ENCODE measurements around the gene RNF208. TPM values are rescaled to one million over a fixed set of nuclear protein-coding genes. Genes with fewer than 3 reads are reported as not detected.

Gene RNF208
- total RNA-seq, 2 donors from 2014 or later = 6.6 to 10.3 TPM

DNA sequence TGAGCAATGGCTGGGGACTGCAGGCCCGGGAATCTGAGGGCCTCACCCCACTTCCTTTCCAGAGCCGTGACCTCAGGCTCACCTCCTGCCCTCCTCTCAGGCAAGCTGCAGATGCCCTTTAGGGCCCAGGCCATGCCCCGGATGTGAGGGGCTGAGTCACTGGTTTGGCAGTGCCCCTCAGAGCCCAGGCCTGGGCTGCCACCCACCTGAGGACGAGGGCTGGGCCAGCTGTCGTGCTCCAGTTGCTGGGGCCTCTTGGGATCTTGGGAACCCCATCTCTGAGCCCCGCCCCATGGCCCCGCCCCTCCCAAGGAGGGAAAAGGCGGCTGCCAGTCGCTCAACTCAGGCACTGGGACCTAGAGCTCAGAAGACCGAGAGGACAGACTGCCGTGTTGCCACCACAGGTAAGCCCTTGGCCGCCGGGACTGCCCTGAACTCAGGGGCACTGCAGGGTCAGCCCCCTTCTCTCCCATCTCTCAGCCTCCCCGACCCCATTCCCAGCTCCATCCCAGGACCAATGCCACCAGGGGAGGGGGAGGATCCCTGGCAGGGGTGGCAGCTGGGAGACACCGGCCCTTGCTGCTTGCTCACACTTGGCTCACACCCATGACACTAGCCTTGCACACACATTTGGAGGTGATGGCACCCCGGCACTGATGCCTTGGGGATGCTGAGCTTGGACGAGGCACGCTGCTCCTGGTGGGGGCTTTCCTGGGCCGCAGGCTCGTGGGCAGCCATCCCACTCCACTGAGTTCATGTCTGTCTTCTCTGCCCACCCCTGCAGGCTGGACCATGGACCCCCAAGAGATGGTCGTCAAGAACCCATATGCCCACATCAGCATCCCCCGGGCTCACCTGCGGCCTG is 3.0 kb upstream of the RNF208 start, which contains the start of gene CYSRT1:
Gene CYSRT1, plus strand, starts transcription at position 345 of the 865 bp plus-strand sequence. Its CDS starts 448 bp downstream, at position 793.
- Mint-ChIP-seq H3K9me3 (no peaks in the 10 kb centered on the region), H3K36me3 (ENCODE audit: insufficient read depth in 2 of 2) (no peaks in the 10 kb centered on the region), H3K4me1 (ENCODE audit: low read depth) (peaks cover 10% of the 10 kb centered on the region), H3K4me3 (peak within 1 kb of the TSS; percentile 88 to 89), H3K27me3 (ENCODE audit: low read depth) (peaks cover 6% of the 10 kb centered on the region), H3K27ac (no peak within 1 kb of the TSS)
- DNase-seq = peak; percentile 48 to 50
- ATAC-seq (replicated peaks in 1 of 2) = peak in 1 of 2 donors; percentile 20

DNA sequence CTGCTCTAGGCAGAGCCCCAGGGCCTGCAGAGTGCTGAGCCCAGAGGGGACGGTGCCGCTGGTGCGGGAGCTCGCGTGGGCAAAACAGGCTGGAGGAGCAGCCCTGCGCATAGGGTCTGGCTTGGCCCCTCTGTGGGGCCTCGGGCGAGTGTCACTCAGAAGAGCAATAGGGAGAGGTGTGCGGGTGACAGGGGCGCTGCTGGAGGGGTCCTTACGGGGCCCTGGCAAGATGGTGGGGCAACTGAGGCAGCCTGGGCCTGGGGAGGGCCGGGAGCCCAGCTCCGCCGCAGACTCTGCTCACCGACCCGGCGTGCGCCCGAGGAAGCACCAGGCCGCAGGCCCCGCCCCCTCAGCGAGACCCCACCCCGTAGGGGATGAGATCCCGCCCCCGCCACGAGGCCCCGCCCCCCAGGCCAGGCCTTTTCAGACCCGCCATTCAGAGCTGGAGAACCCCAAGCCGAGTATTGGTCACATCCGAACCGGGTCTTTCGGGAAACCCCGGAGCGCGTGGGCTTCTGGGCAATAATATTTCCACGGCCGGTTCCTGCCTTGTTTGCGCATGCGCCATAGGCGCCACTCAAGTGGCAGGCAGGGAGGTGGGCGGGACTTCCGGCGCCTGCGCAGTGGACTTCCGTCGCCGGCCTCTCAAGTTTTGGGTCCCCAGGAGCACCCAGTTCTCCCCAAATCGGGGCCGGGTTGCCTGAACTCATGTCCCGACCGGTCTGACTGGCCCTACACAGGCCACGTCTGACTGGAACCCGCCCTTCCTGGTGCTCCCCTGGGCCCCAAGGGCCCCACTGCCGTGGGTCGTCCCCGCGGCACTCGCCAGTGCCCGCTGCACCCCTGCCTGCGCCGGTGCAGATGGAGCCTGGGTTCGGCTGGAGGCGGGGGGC is 1.3 kb upstream of the RNF208 start:
- DNase-seq = peak; percentile 98 to 99
- Mint-ChIP-seq H3K36me3 (ENCODE audit: insufficient read depth in 2 of 2) (no peaks in the 10 kb centered on the region), H3K4me3 (peak overlapping the region; percentile 88 to 89), H3K9me3 (no peaks in the 10 kb centered on the region), H3K4me1 (ENCODE audit: low read depth) (peaks cover 10% of the 10 kb centered on the region), H3K27me3 (ENCODE audit: low read depth) (peaks cover 6% of the 10 kb centered on the region), H3K27ac (peak overlapping the region; percentile 70)
- ATAC-seq (replicated peaks in 1 of 2) = peak; percentile 86 to 88

DNA sequence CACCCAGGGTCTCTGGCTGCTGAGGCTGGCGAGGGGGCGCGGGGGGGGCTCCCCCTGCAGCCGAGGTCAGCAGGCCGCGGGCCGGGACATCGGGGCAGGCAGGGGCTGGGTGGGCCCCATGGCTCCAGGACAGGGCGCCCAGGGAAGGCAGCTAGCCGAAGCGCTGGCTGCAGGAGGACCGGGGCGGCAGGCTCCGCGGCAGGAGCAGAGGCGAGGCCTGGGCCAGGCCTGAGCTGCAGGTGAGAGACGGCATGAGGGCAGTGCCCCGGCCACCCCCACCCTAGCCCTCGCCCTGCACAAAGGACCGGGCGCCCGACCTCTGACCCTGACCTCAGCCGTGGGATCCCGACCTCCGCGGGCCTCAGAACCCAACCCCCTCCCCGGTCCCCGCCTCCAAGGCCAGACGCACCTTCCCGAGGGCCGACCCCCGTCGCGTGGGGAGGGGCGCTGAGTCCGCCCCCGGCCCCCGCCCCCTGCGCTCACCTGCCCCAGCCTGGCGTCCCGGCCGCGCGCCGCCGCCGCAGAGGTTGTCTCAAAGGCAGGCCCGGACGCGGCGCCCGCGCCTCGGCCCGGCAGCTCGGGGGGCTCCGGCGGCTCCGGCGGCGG is 431 bp downstream of the RNF208 start:
- Mint-ChIP-seq H3K4me1 (ENCODE audit: low read depth) (peaks cover 5% of the 10 kb centered on the region), H3K4me3 (peak overlapping the region in 1 of 2 donors; percentile 22), H3K27ac (no peak overlapping the region), H3K27me3 (ENCODE audit: low read depth) (no peaks in the 10 kb centered on the region), H3K9me3 (no peaks in the 10 kb centered on the region), H3K36me3 (ENCODE audit: insufficient read depth in 2 of 2) (no peaks in the 10 kb centered on the region)
- ATAC-seq (replicated peaks in 1 of 2) (no peak), DNase-seq (peak in 1 of 2 donors; percentile 29)

DNA sequence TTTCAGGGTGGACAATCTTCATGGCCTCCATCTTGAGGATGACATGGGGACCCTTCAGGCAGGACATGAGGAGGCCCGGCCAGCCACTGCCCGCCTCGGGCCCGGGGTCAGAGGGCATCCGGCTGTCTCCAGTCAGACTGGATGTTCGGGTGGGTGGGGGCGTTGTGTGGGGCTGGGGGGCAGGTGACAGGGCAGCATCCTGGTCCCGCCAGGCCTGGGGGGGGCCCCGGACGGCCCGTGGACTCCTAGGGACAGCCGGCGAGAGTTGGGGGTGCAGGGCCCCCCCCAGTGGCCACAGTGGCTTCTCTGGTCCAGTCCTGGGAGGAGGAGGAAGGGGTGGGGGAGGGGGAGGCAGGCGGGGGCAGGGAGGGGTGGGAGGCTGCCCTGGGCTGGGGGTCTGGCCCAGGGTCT is 940 bp downstream of the RNF208 start:
- H3K36me3 Mint-ChIP-seq (ENCODE audit: insufficient read depth in 2 of 2) = no peaks in the 10 kb centered on the region
- ATAC-seq (replicated peaks in 1 of 2) (no peak), DNase-seq (no peak)
- H3K4me3 Mint-ChIP-seq = peak overlapping the region; percentile 33 to 54
- no peaks in the 10 kb centered on the region for H3K27me3 Mint-ChIP-seq (ENCODE audit: low read depth)
- no peak overlapping the region for H3K27ac Mint-ChIP-seq
- peaks cover 5% of the 10 kb centered on the region for H3K4me1 Mint-ChIP-seq (ENCODE audit: low read depth)
- no peaks in the 10 kb centered on the region for H3K9me3 Mint-ChIP-seq

DNA sequence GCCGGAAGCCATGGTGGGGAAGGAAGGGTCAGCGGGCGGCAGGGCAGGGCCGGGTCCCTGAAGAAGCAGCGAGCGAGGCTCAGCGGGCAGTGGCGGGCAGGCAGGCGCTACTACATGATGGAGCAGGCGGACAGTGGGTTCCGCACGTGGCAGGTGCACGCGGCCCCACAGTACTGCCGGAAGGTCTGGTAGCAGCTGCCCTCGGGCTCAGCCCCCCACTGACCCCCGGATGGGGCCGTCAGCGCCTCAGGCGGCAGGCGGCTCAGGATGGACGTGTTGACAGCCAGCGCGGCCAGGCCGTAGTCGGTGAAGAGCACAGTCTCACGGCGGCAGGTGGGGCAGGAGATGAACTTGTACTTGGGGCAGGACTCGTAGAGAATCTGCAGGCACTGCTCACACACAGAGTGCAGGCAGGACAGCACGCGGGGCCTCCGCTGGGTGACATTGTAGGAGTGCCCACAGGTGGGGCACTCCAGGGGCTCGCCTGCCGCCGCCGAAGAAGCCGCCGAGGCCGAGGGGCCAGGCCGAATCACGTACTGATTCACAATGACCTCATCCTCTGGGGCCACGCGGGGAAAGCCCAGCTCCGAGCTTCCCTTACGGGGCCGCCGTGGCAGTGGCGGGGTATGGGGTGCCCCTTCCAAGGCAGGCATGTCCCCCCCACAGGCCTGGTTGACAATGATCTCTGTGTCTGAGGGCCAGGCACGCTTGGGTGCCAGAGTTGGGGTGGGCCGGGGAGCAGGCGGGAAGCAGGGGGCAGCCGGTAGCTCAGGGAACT is 1.5 kb downstream of the RNF208 start:
- Mint-ChIP-seq H3K36me3 (ENCODE audit: insufficient read depth in 2 of 2) (peaks cover 0 to under 1% of the 10 kb centered on the region in 2 donors), H3K4me3 (peak overlapping the region; percentile 33 to 54), H3K4me1 (ENCODE audit: low read depth) (peaks cover 5% of the 10 kb centered on the region), H3K27me3 (ENCODE audit: low read depth) (no peaks in the 10 kb centered on the region), H3K9me3 (no peaks in the 10 kb centered on the region), H3K27ac (no peak overlapping the region)
- no peak for DNase-seq
- no peak for ATAC-seq (replicated peaks in 1 of 2)

DNA sequence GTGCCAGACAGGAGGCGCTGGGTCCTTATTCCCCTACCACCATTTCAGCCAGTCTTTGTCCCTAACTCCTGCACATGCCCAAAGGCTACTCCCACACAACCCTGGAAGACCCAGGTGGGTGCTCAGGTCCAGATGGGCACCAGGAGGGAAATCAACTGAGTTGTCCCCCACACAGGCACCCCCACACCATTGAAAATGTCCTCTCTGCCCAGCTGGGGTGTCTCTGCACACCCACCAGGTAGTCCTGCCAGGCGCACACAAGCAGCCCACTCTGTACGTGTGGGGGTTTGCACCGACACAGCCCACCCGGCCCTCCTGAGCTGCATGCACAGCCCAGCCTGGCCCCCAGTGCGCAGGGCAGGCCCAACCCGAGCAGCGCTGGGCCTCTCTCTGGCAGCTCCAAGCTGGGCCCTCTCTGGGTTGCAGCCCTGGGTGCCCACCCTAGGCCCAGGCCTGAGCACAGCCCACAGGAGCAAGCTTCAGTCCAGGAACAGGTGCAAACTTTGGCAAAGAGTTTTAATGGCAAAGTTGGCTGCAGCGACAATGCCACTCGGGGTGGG is 2.2 kb downstream of the RNF208 start:
- Mint-ChIP-seq H3K27me3 (ENCODE audit: low read depth) (no peaks in the 10 kb centered on the region), H3K4me3 (peak overlapping the region in 1 of 2 donors; percentile 52), H3K4me1 (ENCODE audit: low read depth) (peaks cover 5% of the 10 kb centered on the region), H3K27ac (no peak overlapping the region), H3K36me3 (ENCODE audit: insufficient read depth in 2 of 2) (peaks cover 0 to 2% of the 10 kb centered on the region in 2 donors), H3K9me3 (no peaks in the 10 kb centered on the region)
- no peak for DNase-seq
- ATAC-seq (replicated peaks in 1 of 2) = no peak

DNA sequence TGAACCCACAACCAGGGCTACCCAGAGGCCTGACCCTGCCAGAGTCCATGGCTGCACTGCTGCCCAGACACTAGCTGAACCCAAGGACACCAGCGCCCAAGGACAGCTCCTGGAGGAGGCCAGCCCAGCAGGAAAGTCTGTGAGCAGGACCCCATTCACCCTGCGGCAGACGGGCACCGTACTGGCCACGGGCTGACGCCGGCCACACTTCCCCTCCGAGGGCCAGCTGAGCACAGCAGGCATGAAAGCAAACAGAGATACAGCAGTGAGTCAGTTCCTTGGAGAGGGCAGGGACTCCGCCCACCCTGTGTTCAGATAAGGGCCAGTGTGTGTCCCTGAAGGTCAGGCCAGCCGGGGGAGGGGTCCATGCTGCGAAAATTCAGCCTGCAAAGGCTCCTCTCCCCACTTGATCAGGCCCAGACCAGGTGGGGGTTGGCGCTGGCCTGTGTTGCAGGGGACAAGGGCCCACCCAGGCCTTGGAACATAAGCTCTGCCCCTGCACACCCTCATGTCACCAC is 3.2 kb downstream of the RNF208 start:
- no peak overlapping the region for H3K4me3 Mint-ChIP-seq
- no peak for ATAC-seq (replicated peaks in 1 of 2)
- H3K27me3 Mint-ChIP-seq (ENCODE audit: low read depth) = no peaks in the 10 kb centered on the region
- no peaks in the 10 kb centered on the region for H3K9me3 Mint-ChIP-seq
- no peak overlapping the region for H3K27ac Mint-ChIP-seq
- H3K4me1 Mint-ChIP-seq (ENCODE audit: low read depth) = peaks cover 5% of the 10 kb centered on the region
- DNase-seq = no peak
- peaks cover 0 to 2% of the 10 kb centered on the region in 2 donors for H3K36me3 Mint-ChIP-seq (ENCODE audit: insufficient read depth in 2 of 2)

DNA sequence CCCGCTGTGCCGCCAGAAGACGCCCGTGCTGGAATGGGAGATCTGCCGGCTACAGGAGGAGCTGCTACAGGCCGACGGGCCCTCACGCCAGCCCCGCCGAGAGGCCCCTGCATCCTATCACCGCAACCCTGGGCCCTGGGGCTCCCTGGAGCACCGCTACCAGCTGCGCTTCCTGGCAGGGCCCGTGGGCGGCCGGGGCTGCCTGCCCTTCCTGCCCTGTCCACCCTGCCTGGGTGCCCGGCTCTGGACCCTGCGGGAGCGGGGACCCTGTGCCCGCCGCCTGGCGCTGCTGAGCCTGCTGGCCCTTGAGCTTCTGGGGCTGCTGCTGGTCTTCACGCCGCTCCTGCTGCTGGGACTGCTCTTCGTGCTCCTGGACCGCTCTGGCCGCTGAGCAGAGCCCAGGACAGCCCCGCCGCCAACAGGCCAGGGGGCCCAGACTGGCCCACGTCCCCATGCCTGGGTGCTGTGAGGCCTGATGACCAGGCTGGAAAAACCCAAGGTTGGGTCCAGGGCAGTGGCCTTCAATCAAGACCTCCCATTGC is 3.8 kb downstream of the RNF208 start:
- H3K27me3 Mint-ChIP-seq (ENCODE audit: low read depth) = no peaks in the 10 kb centered on the region
- H3K36me3 Mint-ChIP-seq (ENCODE audit: insufficient read depth in 2 of 2) = peaks cover 0 to 2% of the 10 kb centered on the region in 2 donors
- H3K4me1 Mint-ChIP-seq (ENCODE audit: low read depth) = peaks cover 5% of the 10 kb centered on the region

DNA sequence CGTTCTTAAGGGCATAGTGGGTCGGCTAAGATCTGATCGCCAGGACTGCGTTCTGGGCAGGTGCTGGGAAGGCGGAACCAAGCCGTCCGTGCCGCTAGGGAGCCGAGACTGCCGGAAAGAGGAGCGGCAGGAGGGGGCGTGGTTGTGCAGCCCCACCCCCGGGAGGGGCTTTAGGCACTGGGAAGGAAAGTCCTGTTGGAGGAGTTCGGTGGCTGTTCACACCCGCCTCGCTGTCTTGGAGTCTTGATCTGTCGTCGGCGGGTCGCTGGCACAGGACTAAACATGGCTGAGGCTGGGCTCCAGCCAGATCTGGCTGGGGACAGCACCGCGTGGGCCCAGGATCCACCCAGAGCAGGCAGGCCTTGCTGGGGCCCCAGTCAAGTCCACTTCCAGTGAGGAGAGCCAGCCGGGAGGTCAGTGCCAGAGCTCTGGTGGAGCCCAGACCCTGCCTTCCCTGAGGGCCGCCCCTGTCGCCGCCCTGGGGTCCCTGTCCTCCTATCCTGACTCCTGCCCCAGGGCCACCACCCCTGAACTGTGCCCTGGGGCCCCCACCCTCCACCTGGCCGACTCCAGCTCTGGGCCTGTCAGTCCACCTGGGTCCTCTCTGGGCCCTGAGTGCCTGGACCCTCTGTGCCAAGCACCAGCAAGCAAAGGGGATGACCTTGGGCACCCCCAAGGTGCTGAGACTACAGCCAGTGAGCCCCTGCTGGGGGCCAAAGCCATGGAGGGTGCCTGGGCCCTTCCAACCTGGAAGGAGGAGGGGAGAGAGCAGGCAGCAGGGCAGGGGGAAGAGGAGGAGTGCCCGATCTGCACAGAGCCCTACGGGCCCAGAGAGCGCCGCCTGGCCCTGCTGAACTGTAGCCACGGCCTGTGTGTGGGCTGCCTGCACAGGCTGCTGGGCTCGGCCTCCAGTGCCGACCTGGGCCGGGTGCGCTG is 4.5 kb downstream of the RNF208 start:
- no peak overlapping the region for H3K27ac Mint-ChIP-seq
- DNase-seq = no peak
- ATAC-seq (replicated peaks in 1 of 2) = no peak
- no peaks in the 10 kb centered on the region for H3K9me3 Mint-ChIP-seq
- no peak overlapping the region for H3K4me3 Mint-ChIP-seq
- H3K27me3 Mint-ChIP-seq (ENCODE audit: low read depth) = no peaks in the 10 kb centered on the region
- peaks cover 0 to 2% of the 10 kb centered on the region in 2 donors for H3K36me3 Mint-ChIP-seq (ENCODE audit: insufficient read depth in 2 of 2)
- H3K4me1 Mint-ChIP-seq (ENCODE audit: low read depth) = no peaks in the 10 kb centered on the region

More for the DNA sequence above, 3.8 kb downstream of the RNF208 start:
- Mint-ChIP-seq H3K27ac (no peak overlapping the region), H3K9me3 (no peaks in the 10 kb centered on the region), H3K4me3 (no peak overlapping the region)
- ATAC-seq (replicated peaks in 1 of 2) = no peak
- no peak for DNase-seq

DNA sequence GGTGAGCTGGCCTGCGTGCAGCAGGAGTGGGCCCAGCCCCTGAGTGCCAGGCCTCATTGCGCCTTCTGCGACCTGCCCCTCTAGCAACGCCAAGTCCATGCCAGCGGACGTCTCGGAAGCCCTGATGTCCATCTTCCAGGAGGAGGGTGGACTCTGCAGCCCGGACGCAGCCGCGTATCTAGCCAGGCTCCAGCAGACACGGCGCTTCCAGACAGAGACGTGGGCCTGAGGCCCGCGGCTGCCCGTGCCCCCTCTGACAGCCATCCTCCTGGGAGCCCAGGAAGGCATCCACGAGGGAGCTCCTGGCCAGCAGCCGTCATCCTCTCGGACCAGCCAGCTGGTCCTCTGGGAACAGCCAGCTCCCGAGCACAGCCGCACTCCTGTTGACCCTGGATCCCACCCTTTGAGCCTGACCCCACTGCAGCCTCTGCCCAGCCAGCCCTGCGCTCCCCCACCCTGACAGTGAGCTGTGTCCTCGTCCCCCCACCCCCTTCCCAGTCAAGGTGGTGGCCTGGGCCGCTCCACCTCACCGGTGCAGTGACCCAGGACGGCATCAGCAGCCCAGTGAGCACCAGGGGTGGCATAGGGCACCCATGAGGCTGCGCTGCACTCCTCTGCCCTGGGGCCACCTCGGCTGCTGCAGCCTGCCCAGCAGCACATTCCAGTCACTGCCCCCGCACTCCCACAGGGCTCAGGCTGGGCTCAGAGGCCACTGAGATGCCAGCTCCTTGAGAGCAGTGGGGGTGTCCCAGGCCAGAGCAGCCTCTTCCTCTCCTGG is 5.7 kb downstream of the RNF208 start:
- Mint-ChIP-seq H3K4me1 (ENCODE audit: low read depth) (no peaks in the 10 kb centered on the region), H3K36me3 (ENCODE audit: insufficient read depth in 2 of 2) (peaks cover 0 to 2% of the 10 kb centered on the region in 2 donors), H3K9me3 (no peaks in the 10 kb centered on the region), H3K27me3 (ENCODE audit: low read depth) (no peaks in the 10 kb centered on the region), H3K27ac (no peak overlapping the region), H3K4me3 (no peak overlapping the region)
- DNase-seq (no peak), ATAC-seq (replicated peaks in 1 of 2) (no peak)

Measured in activated T-cell treated with anti-CD3 and anti-CD28 coated beads, Interleukin-2, amount 50 U/mL, for 72 hours (primary cell).